ENCODE data around the gene DGCR2.

Gene DGCR2

GRCh38 chr22:19139974-19140373, 17.8 kb upstream of the DGCR2 start:
- no peak for DNase-seq (ENCODE audit: extremely low read depth, insufficient read length)
- H3K27me3 ChIP-seq (replicated peaks; ENCODE audit: control insufficient read depth, insufficient read depth, low read length), result no peaks in the 10 kb centered on the region
- no peak overlapping the region for H3K4me3 ChIP-seq (replicated peaks; ENCODE audit: low read depth, low read length)
- TF ChIP-seq, protein P1, sequence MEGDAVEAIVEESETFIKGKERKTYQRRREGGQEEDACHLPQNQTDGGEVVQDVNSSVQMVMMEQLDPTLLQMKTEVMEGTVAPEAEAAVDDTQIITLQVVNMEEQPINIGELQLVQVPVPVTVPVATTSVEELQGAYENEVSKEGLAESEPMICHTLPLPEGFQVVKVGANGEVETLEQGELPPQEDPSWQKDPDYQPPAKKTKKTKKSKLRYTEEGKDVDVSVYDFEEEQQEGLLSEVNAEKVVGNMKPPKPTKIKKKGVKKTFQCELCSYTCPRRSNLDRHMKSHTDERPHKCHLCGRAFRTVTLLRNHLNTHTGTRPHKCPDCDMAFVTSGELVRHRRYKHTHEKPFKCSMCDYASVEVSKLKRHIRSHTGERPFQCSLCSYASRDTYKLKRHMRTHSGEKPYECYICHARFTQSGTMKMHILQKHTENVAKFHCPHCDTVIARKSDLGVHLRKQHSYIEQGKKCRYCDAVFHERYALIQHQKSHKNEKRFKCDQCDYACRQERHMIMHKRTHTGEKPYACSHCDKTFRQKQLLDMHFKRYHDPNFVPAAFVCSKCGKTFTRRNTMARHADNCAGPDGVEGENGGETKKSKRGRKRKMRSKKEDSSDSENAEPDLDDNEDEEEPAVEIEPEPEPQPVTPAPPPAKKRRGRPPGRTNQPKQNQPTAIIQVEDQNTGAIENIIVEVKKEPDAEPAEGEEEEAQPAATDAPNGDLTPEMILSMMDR (IDR thresholded peaks at IDR 0.05; ENCODE audit: insufficient read depth, low read length, poor library complexity, severe bottlenecking), result no peak
- peaks cover 44% of the 10 kb centered on the region for H3K36me3 ChIP-seq (ENCODE audit: control insufficient read depth, insufficient read depth, low read length)

DNA sequence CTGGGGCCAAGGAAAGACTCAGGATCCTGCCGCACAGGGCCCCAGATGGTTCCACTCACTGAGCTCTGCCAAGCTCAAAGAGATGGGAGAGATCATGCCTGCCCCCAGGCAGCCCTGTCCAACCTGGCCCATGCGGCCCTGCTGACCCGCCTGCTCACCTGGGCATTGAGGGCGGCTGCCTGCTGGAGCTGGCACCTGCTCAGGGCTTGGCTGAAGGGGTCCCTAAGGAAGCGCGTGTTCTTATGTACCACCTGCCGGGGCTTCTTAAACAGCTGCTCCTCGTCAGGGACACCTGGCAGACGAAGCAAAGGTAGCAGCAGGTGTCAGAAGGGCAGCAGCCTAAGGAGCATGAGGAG, 16.8 kb upstream of the DGCR2 start:
- Histone ChIP-seq H3K36me3 (ENCODE audit: control insufficient read depth, insufficient read depth, low read length) (peaks cover 51% of the 10 kb centered on the region), H3K27me3 (replicated peaks; ENCODE audit: control insufficient read depth, insufficient read depth, low read length) (no peaks in the 10 kb centered on the region), H3K4me3 (replicated peaks; ENCODE audit: low read depth, low read length) (no peak overlapping the region)
- TF ChIP-seq, protein P1 (IDR thresholded peaks at IDR 0.05; ENCODE audit: insufficient read depth, low read length, poor library complexity, severe bottlenecking), result no peak
- no peak for DNase-seq (ENCODE audit: extremely low read depth, insufficient read length)

- Histone ChIP-seq H3K36me3 (ENCODE audit: control insufficient read depth, insufficient read depth, low read length) (peaks cover 54% of the 10 kb centered on the region), H3K27me3 (replicated peaks; ENCODE audit: control insufficient read depth, insufficient read depth, low read length) (no peaks in the 10 kb centered on the region), H3K4me3 (replicated peaks; ENCODE audit: low read depth, low read length) (no peak overlapping the region)
- TF ChIP-seq, protein P1 (IDR thresholded peaks at IDR 0.05; ENCODE audit: insufficient read depth, low read length, poor library complexity, severe bottlenecking), result no peak
- no peak for DNase-seq (ENCODE audit: extremely low read depth, insufficient read length)
These were observed 16.2 kb upstream of the DGCR2 start for GRCh38 chr22:19138217-19139000.

- TF ChIP-seq, protein P1 (IDR thresholded peaks at IDR 0.05; ENCODE audit: insufficient read depth, low read length, poor library complexity, severe bottlenecking), result no peak
These were observed 15.4 kb upstream of the DGCR2 start for GRCh38 chr22:19137384-19138216.

GRCh38 chr22:19136915-19137314, 14.7 kb upstream of the DGCR2 start:
- peaks cover 55% of the 10 kb centered on the region for H3K36me3 ChIP-seq (ENCODE audit: control insufficient read depth, insufficient read depth, low read length)
- TF ChIP-seq, protein P1 (IDR thresholded peaks at IDR 0.05; ENCODE audit: insufficient read depth, low read length, poor library complexity, severe bottlenecking), result no peak

More at GRCh38 chr22:19137384-19138216, 15.4 kb upstream of the DGCR2 start:
- no peak for DNase-seq (ENCODE audit: extremely low read depth, insufficient read length)
- H3K4me3 ChIP-seq (replicated peaks; ENCODE audit: low read depth, low read length), result no peak overlapping the region
- H3K36me3 ChIP-seq (ENCODE audit: control insufficient read depth, insufficient read depth, low read length), result peaks cover 57% of the 10 kb centered on the region
- H3K27me3 ChIP-seq (replicated peaks; ENCODE audit: control insufficient read depth, insufficient read depth, low read length), result no peaks in the 10 kb centered on the region

More at GRCh38 chr22:19136915-19137314, 14.7 kb upstream of the DGCR2 start:
- DNase-seq (ENCODE audit: extremely low read depth, insufficient read length), result no peak
- H3K4me3 ChIP-seq (replicated peaks; ENCODE audit: low read depth, low read length), result no peak overlapping the region
- no peaks in the 10 kb centered on the region for H3K27me3 ChIP-seq (replicated peaks; ENCODE audit: control insufficient read depth, insufficient read depth, low read length)

Measured in GM06990 (cell line).